H1 (cell line): Measurements from ENCODE around the gene PCGF3. TPM values are rescaled to one million over a fixed set of nuclear protein-coding genes. Genes with fewer than 3 reads are reported as not detected.

ENCODE experiments used
- polyA plus RNA-seq, 7 experiments: library from polyadenylated mRNA; depleted of rRNA in 3 of 7; stranded (reverse) in 5 of 7; unstranded in 2 of 7; fragments of >200 nt in 5 of 7; fragments of 200-250 nt in 2 of 7; gene quantifications; 1 replicate in 5 of 7; 2 replicates in 1 of 7; 4 replicates in 1 of 7; pipeline versions ENCODE4 v1.2.1 to v1.2.3, GENCODE V29; 2011 to 2013; ENCODE audit warnings: missing spikeins in 2 of 7, mixed read lengths in 2 of 7
- total RNA-seq: library from RNA; stranded (reverse); fragmentation: NEBNext Ultra II Directional; extraction: Animal tissue kit (Norgen Biotek cat#: 25700); gene quantifications from 2 replicates; pipeline ENCODE4 v1.2.1, GENCODE V29; 2021

PCGF3 gene
- total and polyA plus RNA-seq, 2 of the 8 experiments (the other 6 are each of a cell fraction or from before 2014, with no cell fraction given), result 52.7 to 52.9 TPM

Other genes starting within 250 kb of the PCGF3 start
- gene ZNF721, start 206.7 kb upstream of the PCGF3 start, total RNA-seq, result 110 and 117 TPM in 2 replicates
- gene ZNF721, start 206.7 kb upstream of the PCGF3 start, polyA plus RNA-seq (2011; rRNA removed), result 7.1 and 12.6 TPM in 2 replicates
- 34.8 and 42.2 TPM in 2 replicates for gene PIGG, start 206.6 kb upstream of the PCGF3 start, total RNA-seq
- 43.3 and 52.9 TPM in 2 replicates for gene PIGG, start 206.6 kb upstream of the PCGF3 start, polyA plus RNA-seq (2011; rRNA removed)
- 0.35 TPM in 1 of 2 replicates, not detected in the other for gene TMEM271, start 129.5 kb upstream of the PCGF3 start, total RNA-seq
- gene TMEM271, start 129.5 kb upstream of the PCGF3 start, polyA plus RNA-seq (2011; rRNA removed), result 0.08 and 0.14 TPM in 2 replicates
- 4.1 and 4.5 TPM in 2 replicates for gene PDE6B, start 80.3 kb upstream of the PCGF3 start, total RNA-seq
- 8.0 and 8.4 TPM in 2 replicates for gene PDE6B, start 80.3 kb upstream of the PCGF3 start, polyA plus RNA-seq (2011; rRNA removed)
- 375 and 413 TPM in 2 replicates for gene ATP5ME, start 31.6 kb upstream of the PCGF3 start, total RNA-seq
- 450 and 538 TPM in 2 replicates for gene ATP5ME, start 31.6 kb upstream of the PCGF3 start, polyA plus RNA-seq (2011; rRNA removed)
- 5.5 and 5.7 TPM in 2 replicates for gene MYL5, start 31.3 kb upstream of the PCGF3 start, total RNA-seq
- 6.3 and 6.8 TPM in 2 replicates for gene MYL5, start 31.3 kb upstream of the PCGF3 start, polyA plus RNA-seq (2011; rRNA removed)
- 5.7 and 8.8 TPM in 2 replicates for gene SLC49A3, start 16.7 kb upstream of the PCGF3 start, total RNA-seq
- gene SLC49A3, start 16.7 kb upstream of the PCGF3 start, polyA plus RNA-seq (2011; rRNA removed), result 5.0 and 6.7 TPM in 2 replicates
- gene CPLX1, start 120.3 kb downstream of the PCGF3 start, total RNA-seq, result 0.56 and 0.67 TPM in 2 replicates
- 0.32 and 1.3 TPM in 2 replicates for gene CPLX1, start 120.3 kb downstream of the PCGF3 start, polyA plus RNA-seq (2011; rRNA removed)
- 70.8 and 76.9 TPM in 2 replicates for gene GAK, start 226.5 kb downstream of the PCGF3 start, total RNA-seq
- gene GAK, start 226.5 kb downstream of the PCGF3 start, polyA plus RNA-seq (2011; rRNA removed), result 31.5 and 50.3 TPM in 2 replicates
- gene TMEM175, start 226.6 kb downstream of the PCGF3 start, total RNA-seq, result 3.0 and 4.9 TPM in 2 replicates
- 20.7 and 32.8 TPM in 2 replicates for gene TMEM175, start 226.6 kb downstream of the PCGF3 start, polyA plus RNA-seq (2011; rRNA removed)